ENCODE data around the gene DPM3. TPM values are rescaled to one million over a fixed set of nuclear protein-coding genes. Genes with fewer than 3 reads are reported as not detected.

Gene DPM3
- total and polyA plus RNA-seq, 9 of the 15 experiments (the other 6 are each of a cell fraction or from before 2014, with no cell fraction given) = 3.7 to 120 (median 36.4) TPM

GRCh38 chr1:155110381-155110780, 29.9 kb downstream of the DPM3 start:
- no peaks in the 10 kb centered on the region for H4K20me1 ChIP-seq (replicated peaks; ENCODE audit: control insufficient read depth, insufficient read depth, low read length)
- H3K27me3 ChIP-seq (ENCODE audit: control insufficient read depth in 2 of 2, insufficient read depth in 2 of 2, low read length in 2 of 2) = no peaks in the 10 kb centered on the region
- no peak overlapping the region for H3K4me3 ChIP-seq
- no peaks in the 10 kb centered on the region for H3K79me2 ChIP-seq (ENCODE audit: control insufficient read depth, insufficient read depth, low read length)
- ATAC-seq = no peak
- no peak overlapping the region for H3K27ac ChIP-seq (ENCODE audit: extremely low read depth, low read depth, low read length)
- H3K4me1 ChIP-seq (replicated peaks in 1 of 2; ENCODE audit: control insufficient read depth in 2 of 2, insufficient read depth in 2 of 2, low read length in 2 of 2) = peaks cover 6 to 8% of the 10 kb centered on the region in 2 experiments; a peak in 4 of 5 replicates
- H3K9me1 ChIP-seq (ENCODE audit: control insufficient read depth, insufficient read depth, low read length) = no peaks in the 10 kb centered on the region
- FAIRE-seq = no peak
- no peaks in the 10 kb centered on the region for H3K36me3 ChIP-seq (ENCODE audit: control insufficient read depth, insufficient read depth, low read length)
- CTCF ChIA-PET (ENCODE audit: low intra/inter-chr PET ratio) = no interaction called here
- intact Hi-C loops (cut with micrococcal nuclease) (loop anchor here (5.0 kb wide), 1 partner anchor 57 kb away; no protein-coding TSS in a partner anchor), in situ Hi-C loops (cut with MboI) (no loop called here)
- WGBS (ENCODE audit: insufficient coverage, low coverage, missing lambda C conversion rate) = 40% methylated on average over 8 of the region's 8 CpGs
- TF ChIP-seq NFRKB (IDR thresholded peaks at IDR 0.05; ENCODE audit: low read depth) = no peak
- TF ChIP-seq NFIX (CRISPR knock-in tag; IDR thresholded peaks at IDR 0.05; ENCODE audit: low read depth) = no peak
- no peak for TF ChIP-seq TARDBP (IDR thresholded peaks at IDR 0.05)
- no peak for TF ChIP-seq ZNF121 (CRISPR knock-in tag; conservative IDR thresholded peaks at IDR 0.05)
- no peak for TF ChIP-seq BRD4 (IDR thresholded peaks at IDR 0.05)
- TF ChIP-seq DIDO1 (tag; IDR thresholded peaks at IDR 0.05; ENCODE audit: low read depth) = no peak
- TF ChIP-seq, protein P1, sequence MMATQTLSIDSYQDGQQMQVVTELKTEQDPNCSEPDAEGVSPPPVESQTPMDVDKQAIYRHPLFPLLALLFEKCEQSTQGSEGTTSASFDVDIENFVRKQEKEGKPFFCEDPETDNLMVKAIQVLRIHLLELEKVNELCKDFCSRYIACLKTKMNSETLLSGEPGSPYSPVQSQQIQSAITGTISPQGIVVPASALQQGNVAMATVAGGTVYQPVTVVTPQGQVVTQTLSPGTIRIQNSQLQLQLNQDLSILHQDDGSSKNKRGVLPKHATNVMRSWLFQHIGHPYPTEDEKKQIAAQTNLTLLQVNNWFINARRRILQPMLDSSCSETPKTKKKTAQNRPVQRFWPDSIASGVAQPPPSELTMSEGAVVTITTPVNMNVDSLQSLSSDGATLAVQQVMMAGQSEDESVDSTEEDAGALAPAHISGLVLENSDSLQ (IDR thresholded peaks at IDR 0.05) = no peak
- TF ChIP-seq CC2D1A (IDR thresholded peaks at IDR 0.05) = no peak
- no peak for TF ChIP-seq FOXK2 (conservative IDR thresholded peaks at IDR 0.05 in 1 of 2, IDR thresholded peaks at IDR 0.05 in 1 of 2; ENCODE audit: low read depth in 2 of 2)
- no peak for TF ChIP-seq ZNF445 (CRISPR knock-in tag; IDR thresholded peaks at IDR 0.05; ENCODE audit: low read depth)
- TF ChIP-seq CHD1 (IDR thresholded peaks at IDR 0.05; ENCODE audit: low read length) = no peak
- TF ChIP-seq, protein P2, sequence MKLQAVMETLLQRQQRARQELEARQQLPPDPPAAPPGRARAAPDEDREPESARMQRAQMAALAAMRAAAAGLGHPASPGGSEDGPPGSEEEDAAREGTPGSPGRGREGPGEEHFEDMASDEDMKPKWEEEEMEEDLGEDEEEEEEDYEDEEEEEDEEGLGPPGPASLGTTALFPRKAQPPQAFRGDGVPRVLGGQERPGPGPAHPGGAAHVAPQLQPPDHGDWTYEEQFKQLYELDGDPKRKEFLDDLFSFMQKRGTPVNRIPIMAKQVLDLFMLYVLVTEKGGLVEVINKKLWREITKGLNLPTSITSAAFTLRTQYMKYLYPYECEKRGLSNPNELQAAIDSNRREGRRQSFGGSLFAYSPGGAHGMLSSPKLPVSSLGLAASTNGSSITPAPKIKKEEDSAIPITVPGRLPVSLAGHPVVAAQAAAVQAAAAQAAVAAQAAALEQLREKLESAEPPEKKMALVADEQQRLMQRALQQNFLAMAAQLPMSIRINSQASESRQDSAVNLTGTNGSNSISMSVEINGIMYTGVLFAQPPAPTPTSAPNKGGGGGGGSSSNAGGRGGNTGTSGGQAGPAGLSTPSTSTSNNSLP (IDR thresholded peaks at IDR 0.05; ENCODE audit: borderline replicate concordance, low read depth, low read length) = no peak
- no peak for TF ChIP-seq HLTF (IDR thresholded peaks at IDR 0.05)
- no peak for TF ChIP-seq POLR3A (IDR thresholded peaks at IDR 0.05; ENCODE audit: borderline replicate concordance, extremely low read depth, insufficient read depth, insufficient read length)
- DNase-seq (ENCODE audit: extremely low read depth in 1 of 4, low spot score in 3 of 4) = no peak
- H3K4me2 ChIP-seq (ENCODE audit: insufficient read depth, low read length) = no peak overlapping the region
- no peak overlapping the region for H2AFZ ChIP-seq (ENCODE audit: low read depth, low read length)
- BruUV-seq (replicated peaks) = no TSS peak
- POLR2A ChIA-PET = interaction anchor here (1.2 kb wide), 1 partner anchor 15 kb away, joined by 3 read pairs; no protein-coding TSS in a partner anchor
- no peaks in the 10 kb centered on the region for H3K9me3 ChIP-seq (replicated peaks; ENCODE audit: control insufficient read depth, insufficient read depth, low read depth, low read length)
- no peak overlapping the region for H3K9ac ChIP-seq (ENCODE audit: insufficient read depth in 1 of 2, low read depth in 2 of 2, low read length in 2 of 2)

Measured in K562 (cell line).